Hepatocyte (in vitro differentiated cells): ENCODE data around the gene MAP2K7. TPM values are rescaled to one million over a fixed set of nuclear protein-coding genes. Genes with fewer than 3 reads are reported as not detected.
A peak's percentile ranks its signal among the peaks of the same experiment; 100 is the strongest.

Source experiments
- DNase-seq: peaks from one replicate; pipeline ENCODE4 v3.0.0-alpha.2; 2016; ENCODE audit warnings: low spot score
- H2AFZ ChIP-seq: fragments of 200-600 bp; sonication (generic); 2 replicates; pipeline ENCODE4 v1.6.0; 2016; ENCODE audit warnings: antibody characterized with exemption, mild to moderate bottlenecking
- H3K27ac ChIP-seq: fragments of 200-600 bp; sonication (generic); 2 replicates; pipeline ENCODE4 v1.5.1; 2016; ENCODE audit warnings: mild to moderate bottlenecking
- H3K27me3 ChIP-seq: fragments of 200-600 bp; sonication (generic); 2 replicates; pipeline ENCODE4 v1.6.1; 2016
- H3K36me3 ChIP-seq: fragments of 200-600 bp; sonication (generic); replicated peaks from 2 replicates; pipeline ENCODE4 v1.5.1; 2016; ENCODE audit warnings: low read depth; ENCODE audit not compliant: insufficient read depth
- H3K4me1 ChIP-seq: fragments of 200-600 bp; sonication (generic); 2 replicates; pipeline ENCODE4 v1.5.1; 2016; ENCODE audit warnings: mild to moderate bottlenecking, moderate library complexity; ENCODE audit not compliant: insufficient read depth
- H3K4me2 ChIP-seq: fragments of 200-600 bp; sonication (generic); 2 replicates; pipeline ENCODE4 v1.6.0; 2016
- H3K4me3 ChIP-seq: fragments of 200-600 bp; sonication (generic); 2 replicates; pipeline ENCODE4 v1.5.1; 2016; ENCODE audit warnings: mild to moderate bottlenecking
- H3K79me2 ChIP-seq: fragments of 200-600 bp; sonication (generic); 2 replicates; pipeline ENCODE4 v1.6.0; 2017; ENCODE audit warnings: mild to moderate bottlenecking
- H3K9me2 ChIP-seq: fragments of 200-600 bp; sonication (generic); replicated peaks from 2 replicates; pipeline ENCODE4 v1.6.0; 2017; ENCODE audit warnings: mild to moderate bottlenecking; ENCODE audit not compliant: insufficient read depth
- H3K9me3 ChIP-seq: fragments of 200-600 bp; sonication (generic); 2 replicates; pipeline ENCODE4 v1.5.1; 2016; ENCODE audit warnings: low read depth, mild to moderate bottlenecking
- H4K20me1 ChIP-seq: fragments of 200-600 bp; sonication (generic); 2 replicates; pipeline ENCODE4 v1.6.0; 2016; ENCODE audit warnings: mild to moderate bottlenecking; ENCODE audit not compliant: insufficient read depth, poor library complexity, severe bottlenecking
- EZH2 ChIP-seq: fragments of 200-600 bp; sonication (generic); IDR thresholded peaks from 2 replicates; pipeline ENCODE4 v1.6.1; 2016; ENCODE audit warnings: antibody characterized with exemption, mild to moderate bottlenecking, borderline replicate concordance
- EZH2phosphoT487 ChIP-seq: fragments of 200-600 bp; sonication (generic); IDR thresholded peaks from one replicate; pipeline ENCODE4 v1.6.1; 2018; ENCODE audit warnings: antibody characterized with exemption, mild to moderate bottlenecking, low read depth, moderate library complexity; ENCODE audit not compliant: unreplicated experiment, severe bottlenecking
- WGBS: methylation state at CpG from one replicate; pipeline ENCODE4 v1.1.6; 2016; ENCODE audit warnings: low lambda C conversion rate; ENCODE audit errors: missing lambda C conversion rate; 5-methylcytosine and 5-hydroxymethylcytosine counted together
- polyA plus RNA-seq: library from polyadenylated mRNA; unstranded; fragments of >200 nt; fragmentation: Nextera tagmentation; extraction: Ambion mirVana; gene quantifications from 2 replicates; pipeline ENCODE4 v1.2.1, GENCODE V29; 2016
- total RNA-seq: library from RNA; depleted of rRNA; stranded (reverse); fragments of >200 nt; gene quantifications from 2 replicates; pipeline ENCODE4 v1.2.3, GENCODE V29; 2014
- TF ChIP-seq, protein P1 (sequence below): fragments of 200-600 bp; sonication (generic); IDR thresholded peaks from 2 replicates; pipeline ENCODE4 v1.5.1; 2016; ENCODE audit warnings: antibody characterized with exemption, mild to moderate bottlenecking; ENCODE audit not compliant: poor library complexity

The MAP2K7 gene
- total and polyA plus RNA-seq, 2 experiments from 2014 or later: 12.8 to 13.6 TPM

DNA sequence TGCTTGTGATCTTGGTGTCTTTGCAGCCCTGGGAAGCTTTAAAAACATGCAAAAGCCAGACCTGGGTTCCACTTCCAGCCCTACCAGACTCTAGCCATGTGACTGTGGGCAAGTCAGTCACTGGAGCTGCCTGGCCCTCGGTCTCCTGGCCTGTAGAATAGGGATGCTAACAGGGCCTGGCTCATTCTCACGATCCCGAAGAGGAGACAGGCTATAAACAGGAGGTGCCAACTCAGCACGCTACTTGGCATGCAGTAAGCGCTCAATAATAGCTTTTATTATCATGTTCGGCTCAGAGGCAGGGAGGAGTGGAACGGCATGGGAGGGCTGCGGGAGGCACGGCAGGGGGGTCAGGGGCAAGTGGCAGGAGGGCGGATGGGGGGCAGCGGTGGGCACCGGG lies 20.6 kb downstream of the MAP2K7 start:
- Histone ChIP-seq H3K27ac (no peak overlapping the region), H3K4me2 (no peak overlapping the region), H3K36me3 (no peaks in the 10 kb centered on the region), H3K9me2 (no peaks in the 10 kb centered on the region), H3K4me1 (peaks cover 30% of the 10 kb centered on the region), H3K4me3 (no peak overlapping the region), H3K79me2 (no peaks in the 10 kb centered on the region), H2AFZ (no peak overlapping the region), H4K20me1 (no peaks in the 10 kb centered on the region), H3K27me3 (no peaks in the 10 kb centered on the region), H3K9me3 (no peaks in the 10 kb centered on the region)
- TF ChIP-seq, protein P1, sequence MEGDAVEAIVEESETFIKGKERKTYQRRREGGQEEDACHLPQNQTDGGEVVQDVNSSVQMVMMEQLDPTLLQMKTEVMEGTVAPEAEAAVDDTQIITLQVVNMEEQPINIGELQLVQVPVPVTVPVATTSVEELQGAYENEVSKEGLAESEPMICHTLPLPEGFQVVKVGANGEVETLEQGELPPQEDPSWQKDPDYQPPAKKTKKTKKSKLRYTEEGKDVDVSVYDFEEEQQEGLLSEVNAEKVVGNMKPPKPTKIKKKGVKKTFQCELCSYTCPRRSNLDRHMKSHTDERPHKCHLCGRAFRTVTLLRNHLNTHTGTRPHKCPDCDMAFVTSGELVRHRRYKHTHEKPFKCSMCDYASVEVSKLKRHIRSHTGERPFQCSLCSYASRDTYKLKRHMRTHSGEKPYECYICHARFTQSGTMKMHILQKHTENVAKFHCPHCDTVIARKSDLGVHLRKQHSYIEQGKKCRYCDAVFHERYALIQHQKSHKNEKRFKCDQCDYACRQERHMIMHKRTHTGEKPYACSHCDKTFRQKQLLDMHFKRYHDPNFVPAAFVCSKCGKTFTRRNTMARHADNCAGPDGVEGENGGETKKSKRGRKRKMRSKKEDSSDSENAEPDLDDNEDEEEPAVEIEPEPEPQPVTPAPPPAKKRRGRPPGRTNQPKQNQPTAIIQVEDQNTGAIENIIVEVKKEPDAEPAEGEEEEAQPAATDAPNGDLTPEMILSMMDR: no peak
- no peak for TF ChIP-seq EZH2
- TF ChIP-seq EZH2phosphoT487: no peak
- 91% methylated on average over 7 of the region's 12 CpGs for WGBS
- DNase-seq: no peak

DNA sequence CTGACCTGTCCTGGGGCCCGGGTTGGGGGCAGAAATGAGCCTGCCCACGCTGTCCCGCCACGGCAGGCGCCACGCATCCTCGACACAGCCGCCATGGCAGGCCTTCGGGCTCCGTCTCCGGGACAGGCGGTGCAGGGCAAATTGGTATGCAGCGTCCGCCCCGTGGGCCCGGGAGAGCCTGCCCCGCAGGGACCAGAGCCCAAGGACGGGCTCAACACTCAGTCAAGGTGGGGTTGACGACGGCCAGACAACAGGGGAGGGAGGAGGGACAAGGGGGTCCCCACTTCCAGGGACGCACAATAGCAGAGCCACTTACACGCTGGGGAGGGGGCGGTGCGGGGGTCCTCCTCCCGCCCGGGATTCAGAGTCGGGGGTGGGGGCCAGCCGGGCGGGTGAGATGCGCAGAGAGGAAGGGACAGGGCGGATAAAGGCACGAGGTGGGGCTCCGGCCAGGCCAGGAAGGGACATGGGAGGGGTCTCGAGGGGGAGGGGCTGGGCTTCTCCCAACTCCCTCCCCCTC lies 21.0 kb downstream of the MAP2K7 start:
- Histone ChIP-seq H2AFZ (no peak overlapping the region), H3K27me3 (no peaks in the 10 kb centered on the region), H3K9me3 (no peaks in the 10 kb centered on the region), H3K27ac (no peak overlapping the region), H3K36me3 (no peaks in the 10 kb centered on the region), H4K20me1 (no peaks in the 10 kb centered on the region), H3K4me2 (peak overlapping the region; percentile 98), H3K9me2 (no peaks in the 10 kb centered on the region), H3K4me3 (no peak overlapping the region), H3K4me1 (peaks cover 34% of the 10 kb centered on the region), H3K79me2 (no peaks in the 10 kb centered on the region)
- WGBS: 78% methylated on average over 15 of the region's 34 CpGs
- TF ChIP-seq, protein P1: no peak
- TF ChIP-seq EZH2 (no peak), EZH2phosphoT487 (no peak)
- DNase-seq: no peak

DNA sequence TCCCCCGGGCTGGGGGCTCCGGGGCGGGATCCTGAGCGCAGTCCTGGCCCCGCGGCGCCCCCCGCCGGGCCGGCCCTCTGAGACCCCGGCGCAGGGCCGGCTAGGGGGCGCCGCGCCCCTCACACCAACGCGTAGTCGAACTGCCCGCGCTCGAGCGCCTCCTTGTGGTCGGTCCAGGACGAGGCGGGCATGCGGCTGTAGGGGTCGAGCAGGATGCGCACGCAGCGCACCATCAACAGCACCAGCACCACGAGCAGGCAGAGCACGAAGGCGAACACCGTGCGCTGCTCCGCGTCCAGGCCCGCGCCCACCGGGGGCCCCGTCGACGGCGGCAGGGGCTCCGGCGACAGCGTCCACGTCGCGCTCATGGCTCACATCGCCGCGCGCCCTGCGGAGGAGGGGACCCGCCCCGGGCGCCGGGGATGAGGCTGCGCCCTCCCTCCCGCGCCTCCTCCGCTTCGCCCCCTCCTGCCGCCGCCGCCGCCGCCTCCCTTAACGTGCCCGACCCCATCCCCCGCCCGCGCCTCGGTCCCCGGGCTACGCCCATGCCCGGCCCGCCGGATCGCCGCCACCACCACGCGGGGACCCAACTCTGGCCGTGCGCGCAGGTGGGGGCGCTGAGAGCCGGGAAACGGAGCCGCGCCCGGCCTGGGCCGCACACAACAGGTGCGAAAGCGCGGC lies 21.6 kb downstream of the MAP2K7 start:
- no peaks in the 10 kb centered on the region for H3K9me3 ChIP-seq
- H4K20me1 ChIP-seq: no peaks in the 10 kb centered on the region
- H3K4me3 ChIP-seq: peak overlapping the region; percentile 49
- no peaks in the 10 kb centered on the region for H3K36me3 ChIP-seq
- H3K9me2 ChIP-seq: no peaks in the 10 kb centered on the region
- H3K4me1 ChIP-seq: peaks cover 35% of the 10 kb centered on the region
- no peaks in the 10 kb centered on the region for H3K79me2 ChIP-seq
- peak overlapping the region; percentile 20 for H2AFZ ChIP-seq
- under 1% methylated on average over 35 of the region's 98 CpGs for WGBS
- no peaks in the 10 kb centered on the region for H3K27me3 ChIP-seq
- peak overlapping the region; percentile 98 for H3K4me2 ChIP-seq
- H3K27ac ChIP-seq: no peak overlapping the region
- DNase-seq: peak; percentile 94
- TF ChIP-seq, protein P1: peak; percentile 87
- TF ChIP-seq EZH2phosphoT487: no peak
